GM21528 (cell line): ENCODE measurements around the gene GRPEL1.

Experiments used
- ATAC-seq: cut with Tn5 transposase; IDR thresholded peaks from one replicate; pipeline ENCODE4 v1.9.1; 2021; ENCODE audit warnings: mild to moderate bottlenecking, moderate library complexity; ENCODE audit not compliant: unreplicated experiment, low FRiP score

GRPEL1 gene

DNA sequence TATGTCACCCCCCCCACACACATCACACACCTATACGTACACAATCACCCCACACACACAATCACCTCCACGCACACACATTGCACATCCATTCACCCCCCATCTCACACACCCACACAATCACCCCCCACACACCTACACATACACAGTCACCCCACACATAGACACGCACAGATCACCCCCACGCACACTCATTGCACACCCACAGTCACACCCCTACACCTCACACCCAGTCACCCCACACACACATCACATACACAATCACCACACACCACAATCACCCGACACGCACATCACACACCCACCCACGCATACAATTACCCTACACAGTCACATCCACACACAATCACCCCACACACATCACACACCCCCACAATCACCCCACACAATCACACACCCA, 40.6 kb downstream of the GRPEL1 start:
- no peak for ATAC-seq

DNA sequence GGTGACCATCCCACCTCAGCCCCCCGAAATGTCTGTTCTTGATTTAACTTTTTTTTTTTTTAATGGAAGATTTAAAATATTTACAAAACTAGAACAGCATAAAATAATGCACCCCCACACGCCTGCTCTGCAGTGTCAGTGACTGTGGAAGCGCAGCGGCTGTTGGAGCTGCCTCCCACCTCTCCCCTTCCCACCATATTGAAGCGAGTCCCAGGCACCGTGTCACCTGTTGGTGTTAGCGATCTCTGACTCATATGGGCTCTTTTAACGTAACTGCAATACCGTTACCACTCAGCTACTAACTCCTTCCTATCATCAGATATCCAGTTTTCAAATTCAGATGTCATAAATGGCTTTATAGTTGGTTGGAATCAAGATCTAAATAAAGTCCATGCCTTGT, 41.8 kb downstream of the GRPEL1 start:
- ATAC-seq, result no peak

DNA sequence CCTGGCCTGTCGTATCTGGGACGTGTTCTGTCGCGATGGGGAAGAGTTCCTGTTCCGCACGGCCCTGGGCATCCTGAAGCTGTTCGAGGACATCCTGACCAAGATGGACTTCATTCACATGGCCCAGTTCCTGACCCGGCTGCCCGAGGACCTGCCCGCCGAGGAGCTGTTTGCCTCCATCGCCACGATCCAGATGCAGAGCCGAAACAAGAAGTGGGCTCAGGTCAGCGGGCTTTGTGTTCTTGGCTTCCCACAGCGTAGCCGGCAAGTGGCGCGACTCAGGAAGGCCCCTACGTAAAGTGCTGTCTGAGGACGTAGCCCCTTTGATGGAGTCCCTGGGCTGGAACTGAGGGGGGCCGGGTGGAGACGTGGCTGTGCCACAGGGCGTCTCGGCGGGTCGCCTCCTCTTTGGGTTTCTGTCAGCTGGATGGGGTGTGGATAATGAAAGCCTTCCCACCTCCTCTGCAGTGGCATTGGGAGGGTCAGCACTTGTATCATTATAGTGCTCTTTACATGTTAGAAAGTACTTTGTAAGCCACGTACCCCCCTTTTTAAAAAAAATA, 42.7 kb downstream of the GRPEL1 start:
- ATAC-seq, result no peak

DNA sequence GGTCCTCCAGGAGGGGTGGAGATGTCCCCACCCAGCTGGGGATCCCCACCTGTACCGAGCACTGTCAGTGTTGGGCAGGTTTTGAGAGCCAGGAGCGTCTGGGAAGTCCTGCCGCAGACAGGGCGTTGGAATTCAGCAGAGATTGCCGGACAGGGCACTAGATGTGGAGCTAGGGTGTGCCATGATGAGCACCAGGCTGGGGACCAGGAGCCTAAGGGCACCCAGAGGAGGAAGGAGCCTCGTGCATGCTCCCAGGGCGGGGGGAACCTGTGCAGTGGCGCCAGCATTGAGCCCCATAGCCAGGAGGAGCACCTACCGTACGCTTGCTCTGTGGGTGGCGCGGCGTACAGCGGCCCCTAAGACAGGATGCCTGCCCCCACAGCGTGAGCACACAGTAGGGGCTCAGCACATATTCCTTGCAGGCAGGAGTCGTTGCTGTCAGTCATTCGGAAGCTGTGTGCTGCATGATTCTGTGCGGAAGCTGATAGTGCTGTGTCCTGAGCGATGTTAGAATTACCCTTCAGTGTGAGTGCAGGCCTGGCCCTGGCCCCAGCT, 43.5 kb downstream of the GRPEL1 start:
- ATAC-seq, result no peak

DNA sequence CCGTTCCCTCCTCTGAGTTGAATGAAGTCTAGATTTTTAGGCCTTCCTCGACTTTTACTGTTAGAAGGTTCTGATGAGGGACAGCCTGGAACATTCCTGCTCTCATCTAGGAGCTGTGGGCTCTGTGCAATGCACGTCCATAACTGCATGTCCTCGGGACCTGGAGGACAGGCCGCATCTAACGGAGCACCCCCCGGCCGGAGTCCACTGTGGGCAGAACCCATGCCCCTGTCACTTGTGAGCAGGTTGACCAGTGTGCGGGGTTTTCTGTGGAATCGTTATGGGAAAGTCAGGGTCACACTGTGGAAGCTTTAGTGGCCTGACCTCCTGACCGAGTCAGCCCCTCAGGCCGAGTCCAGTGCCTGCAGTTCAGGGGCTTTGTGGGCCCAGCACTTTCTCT, 44.0 kb downstream of the GRPEL1 start:
- no peak for ATAC-seq

DNA sequence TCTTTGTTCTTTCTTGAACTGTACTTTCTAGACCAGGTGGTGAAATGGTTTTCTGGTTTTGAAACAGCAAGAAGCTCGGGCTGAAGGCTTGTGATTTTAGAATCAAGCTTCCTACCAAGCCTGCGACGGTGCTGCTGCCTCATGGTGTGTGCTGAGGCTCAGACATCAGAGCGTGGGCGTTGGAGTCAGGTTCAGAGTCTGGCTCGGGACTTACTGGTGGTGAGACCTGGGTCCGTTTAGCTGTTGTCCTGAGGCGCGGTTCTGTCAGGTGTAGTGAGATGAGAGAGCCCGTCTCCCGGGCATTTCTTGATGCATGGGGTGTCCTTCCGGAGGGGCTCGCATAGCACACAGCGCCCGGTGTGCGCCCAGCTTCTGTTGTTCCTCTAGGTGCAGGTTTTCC, 44.4 kb downstream of the GRPEL1 start:
- ATAC-seq, result no peak

DNA sequence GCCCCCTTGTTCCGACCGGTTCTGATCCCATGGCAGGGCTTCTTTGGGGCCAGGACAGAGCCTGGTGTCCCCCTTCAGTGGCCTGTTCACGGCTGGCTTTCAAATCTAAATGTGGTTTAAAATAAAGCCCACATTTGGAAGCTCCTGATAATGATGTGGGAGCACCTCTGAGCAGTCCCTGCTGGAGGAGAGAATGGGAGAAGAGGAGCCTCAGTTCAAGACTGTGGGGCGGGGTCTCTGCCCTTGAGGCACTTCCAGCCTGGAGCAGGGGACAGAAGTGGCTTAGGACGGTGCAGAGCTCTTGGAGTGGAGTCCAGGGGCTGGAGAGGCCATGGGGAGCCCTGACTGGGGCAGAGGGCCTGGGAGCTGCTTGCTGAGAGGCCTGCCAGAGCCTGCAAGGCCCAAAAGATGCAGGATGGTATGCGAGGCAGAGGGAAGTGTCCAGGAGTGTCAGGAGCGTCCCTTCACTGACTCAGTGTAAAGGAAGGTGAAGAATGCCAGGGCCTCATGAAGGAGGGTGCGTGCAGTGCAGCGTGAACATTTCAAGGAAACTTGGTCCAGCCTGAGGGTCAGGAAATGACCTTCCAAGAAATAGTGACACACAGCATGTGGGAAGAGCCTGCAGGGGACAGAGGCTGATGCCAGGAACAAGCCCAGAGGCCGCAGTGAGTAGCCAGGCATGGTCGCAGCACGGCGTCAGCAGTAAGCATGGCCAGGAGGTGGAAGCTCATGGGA, 45.8 kb downstream of the GRPEL1 start:
- no peak for ATAC-seq

DNA sequence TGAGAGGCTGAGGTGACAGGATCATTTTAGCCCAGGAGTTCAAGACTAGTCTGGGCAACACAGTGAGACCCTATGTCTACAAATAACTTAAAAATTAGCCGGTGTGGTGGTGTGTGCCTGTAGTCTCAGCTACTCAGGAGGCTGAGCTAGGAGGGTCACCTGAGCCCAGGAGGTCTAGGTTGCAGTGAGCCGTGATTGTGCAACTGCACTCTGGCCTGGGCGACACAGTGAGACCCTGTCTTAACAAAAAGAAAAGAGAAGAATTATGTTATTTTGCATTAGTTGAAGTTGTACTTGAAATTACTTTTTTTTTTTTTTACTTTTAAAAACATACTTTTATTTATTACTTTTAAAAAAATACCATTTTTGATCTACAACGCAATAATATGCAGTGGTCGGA, 46.5 kb downstream of the GRPEL1 start:
- ATAC-seq, result no peak

DNA sequence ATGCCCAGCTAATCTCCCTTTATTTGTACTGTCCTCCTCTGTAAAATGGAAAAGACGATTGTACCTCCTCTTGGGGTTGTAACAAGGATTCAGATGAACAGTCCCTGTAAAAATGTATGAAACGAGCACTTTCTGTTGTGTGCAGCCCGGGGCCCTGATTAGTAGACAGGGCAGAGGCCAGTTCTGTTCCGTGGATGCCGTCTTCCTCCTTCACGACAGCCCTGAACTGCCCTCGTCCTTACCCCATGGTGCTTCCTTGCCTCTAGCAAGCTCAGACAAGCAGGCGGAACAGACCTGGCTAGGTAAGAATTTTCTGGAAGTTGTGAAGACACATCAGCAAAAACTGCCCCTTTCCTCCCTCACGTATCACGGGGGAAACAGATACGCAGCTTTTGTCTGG, 47.0 kb downstream of the GRPEL1 start:
- ATAC-seq, result no peak

DNA sequence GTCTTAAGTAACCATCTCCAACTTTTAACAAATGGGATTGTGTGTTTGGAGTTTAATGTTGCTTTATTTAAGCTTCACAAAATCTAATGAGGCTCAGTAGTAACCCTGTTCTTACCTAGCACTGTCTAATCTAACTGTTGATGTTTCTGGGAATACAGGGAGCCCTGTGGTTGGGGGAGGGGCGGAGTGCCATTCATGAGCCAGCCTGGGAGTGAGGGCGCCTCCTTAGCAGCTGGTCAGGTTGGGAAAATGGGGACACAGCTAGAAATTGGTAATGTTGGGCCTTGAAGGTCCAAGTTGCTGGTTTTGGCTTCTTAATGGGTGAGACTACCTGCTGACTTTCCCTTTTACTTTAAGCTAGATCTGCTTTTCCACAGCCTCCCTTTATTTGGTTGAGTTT, 47.6 kb downstream of the GRPEL1 start:
- ATAC-seq, result no peak

DNA sequence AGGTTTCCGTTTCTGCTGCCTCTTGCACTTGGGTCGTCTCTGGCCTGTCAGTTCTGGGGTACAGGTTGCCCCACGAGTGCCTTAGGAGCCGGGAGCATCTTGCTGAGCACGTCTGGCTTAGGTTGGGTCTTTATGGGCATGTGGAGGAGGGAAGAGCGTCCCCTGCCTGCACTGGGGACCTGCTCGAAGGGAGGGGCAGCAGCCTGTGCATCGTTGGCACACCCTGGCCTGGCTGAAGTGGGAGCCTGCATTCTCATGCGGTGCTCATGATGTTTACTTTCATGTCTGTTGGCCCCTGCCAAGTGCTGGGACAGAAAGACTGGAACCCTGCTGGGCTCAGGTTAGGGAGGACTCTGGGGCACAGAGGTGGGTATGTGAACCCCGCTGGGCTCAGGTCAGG, 48.5 kb downstream of the GRPEL1 start:
- ATAC-seq, result no peak

DNA sequence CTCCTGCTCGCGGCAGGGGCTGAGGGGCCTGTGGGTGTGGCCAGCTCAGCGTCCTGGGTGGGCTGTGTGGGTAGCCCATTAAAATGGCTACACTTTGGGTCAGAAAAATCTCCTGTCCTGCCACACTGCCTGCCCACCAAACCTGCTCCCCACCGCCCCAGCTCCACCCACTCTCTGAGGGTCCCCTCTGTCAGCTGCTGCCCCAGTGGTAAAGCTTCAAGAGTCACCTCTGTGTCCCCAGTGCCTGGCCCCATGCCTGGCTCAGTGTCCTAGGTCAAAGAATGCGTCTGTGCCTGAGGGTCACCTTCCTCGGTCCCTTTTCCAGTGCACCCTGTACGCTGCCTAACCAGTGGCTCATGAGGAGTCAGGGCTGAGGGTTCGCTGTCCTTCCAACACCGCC, 49.6 kb downstream of the GRPEL1 start:
- no peak for ATAC-seq

DNA sequence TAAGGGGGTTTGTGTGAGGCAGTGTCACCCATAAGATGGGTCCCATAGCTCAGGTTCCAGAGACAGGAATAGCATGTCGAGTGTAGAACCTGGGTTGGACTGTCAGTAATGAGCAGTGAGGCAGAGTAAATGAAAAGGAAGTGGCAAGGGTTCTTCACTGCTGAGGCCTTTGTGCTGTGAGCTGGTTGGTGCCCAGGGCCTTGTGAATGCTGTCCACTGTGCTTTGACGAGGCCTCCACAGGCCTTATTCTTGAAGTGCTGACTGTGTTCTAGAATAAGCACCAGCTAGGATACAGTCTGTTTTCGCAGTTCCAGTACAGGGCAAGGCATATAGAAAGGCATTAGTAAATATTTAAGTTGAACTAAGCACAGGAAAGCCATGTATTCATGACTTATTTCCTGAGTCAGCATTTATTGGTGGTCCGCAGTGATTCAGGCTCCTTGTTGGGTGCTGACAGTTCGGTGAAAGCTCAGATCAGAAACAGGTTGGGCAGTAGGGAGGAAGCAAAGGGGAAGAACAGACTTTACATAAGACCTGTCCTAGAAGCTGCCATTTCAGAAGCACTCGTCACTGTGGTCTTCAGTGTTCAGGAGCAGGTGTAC, 50.3 kb downstream of the GRPEL1 start:
- ATAC-seq, result no peak

DNA sequence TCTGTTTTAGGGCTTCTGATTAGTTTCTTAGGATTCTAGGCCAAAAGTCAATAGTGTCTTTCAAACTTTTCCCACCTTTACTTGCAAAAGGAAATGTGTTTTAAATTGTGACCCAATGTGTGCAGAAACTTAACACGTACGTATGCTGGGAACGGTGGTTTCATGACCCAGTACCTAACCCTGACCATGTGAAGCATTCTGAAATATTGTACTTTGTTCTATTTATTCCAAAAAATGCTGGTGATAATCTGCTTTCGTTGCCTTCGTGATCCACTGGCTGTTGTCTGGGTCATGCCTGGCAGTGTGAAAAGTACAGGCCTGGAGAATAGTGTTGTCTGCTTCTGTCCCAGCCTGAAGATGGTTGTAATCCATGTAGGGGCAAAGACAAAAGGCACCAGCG, 51.4 kb downstream of the GRPEL1 start:
- ATAC-seq, result no peak

DNA sequence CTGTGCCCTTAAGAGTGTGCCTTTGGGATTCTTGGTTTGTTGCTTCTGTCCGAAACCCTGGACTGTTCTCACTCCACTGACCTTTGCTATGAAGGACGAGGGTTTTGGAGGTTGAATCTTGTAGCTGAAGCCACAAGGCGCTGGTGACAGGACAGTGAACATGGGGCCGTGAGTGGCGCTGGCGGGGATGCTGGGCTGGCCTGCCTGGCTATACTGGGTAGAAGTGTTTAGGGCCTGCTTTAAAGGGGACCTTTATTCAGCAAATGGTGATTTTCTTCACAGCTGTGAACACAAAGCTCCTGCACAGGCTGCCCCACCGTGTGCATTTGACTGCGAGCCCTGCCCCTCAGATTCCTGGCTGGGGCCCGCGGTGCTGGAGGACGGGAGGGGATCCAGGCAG, 51.8 kb downstream of the GRPEL1 start:
- ATAC-seq, result no peak

DNA sequence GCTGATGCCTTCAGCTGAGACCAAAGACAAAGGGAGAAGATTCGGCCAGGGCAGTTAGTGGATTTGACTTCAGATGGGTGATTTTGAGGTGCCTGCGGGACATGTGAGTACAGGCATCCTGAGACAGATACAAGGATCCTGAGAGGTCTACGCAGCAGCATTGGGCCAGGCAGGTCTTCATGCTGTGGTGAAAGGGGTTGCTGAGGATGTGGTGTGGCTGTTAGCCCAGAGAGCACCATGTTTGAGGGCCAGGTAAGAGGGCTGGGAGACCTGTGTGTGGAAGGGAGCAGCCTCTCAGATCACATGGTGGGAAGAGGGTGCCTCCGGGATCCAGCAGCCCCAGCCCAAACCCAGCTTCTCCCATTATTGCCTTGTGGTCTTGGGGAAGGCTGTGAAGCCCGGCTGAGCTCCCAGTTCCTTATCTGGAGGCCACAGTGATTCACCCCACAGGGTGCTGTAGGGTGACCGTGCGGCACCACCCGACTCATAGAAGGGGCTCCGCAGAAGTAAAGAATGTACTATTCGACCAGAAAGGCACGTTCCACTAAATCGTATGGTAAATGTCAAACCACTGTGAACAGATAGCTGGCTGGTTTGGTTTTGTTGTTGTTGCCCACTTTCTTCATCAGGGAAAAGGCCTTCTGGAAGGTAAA, 52.4 kb downstream of the GRPEL1 start:
- no peak for ATAC-seq

DNA sequence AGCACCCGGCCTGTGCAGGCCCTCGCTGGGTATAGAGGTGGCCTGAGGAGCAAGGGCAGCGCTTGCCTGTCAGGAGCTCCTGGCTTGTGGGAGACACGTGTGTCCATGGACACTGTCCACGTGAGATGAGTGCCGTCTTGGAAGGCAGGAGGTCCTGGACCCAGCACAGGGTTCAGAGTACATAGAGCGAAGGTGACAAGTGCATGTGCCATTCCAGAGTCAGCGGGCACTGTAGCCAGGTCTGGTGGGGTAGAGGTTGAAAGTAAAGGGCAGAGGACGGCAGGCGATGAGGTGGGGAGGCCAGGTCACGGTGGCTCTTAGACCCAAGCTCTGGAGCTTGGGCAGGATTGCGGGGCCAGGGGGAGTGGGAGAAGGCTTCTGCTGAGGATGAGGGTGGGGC, 53.0 kb downstream of the GRPEL1 start:
- ATAC-seq, result no peak

DNA sequence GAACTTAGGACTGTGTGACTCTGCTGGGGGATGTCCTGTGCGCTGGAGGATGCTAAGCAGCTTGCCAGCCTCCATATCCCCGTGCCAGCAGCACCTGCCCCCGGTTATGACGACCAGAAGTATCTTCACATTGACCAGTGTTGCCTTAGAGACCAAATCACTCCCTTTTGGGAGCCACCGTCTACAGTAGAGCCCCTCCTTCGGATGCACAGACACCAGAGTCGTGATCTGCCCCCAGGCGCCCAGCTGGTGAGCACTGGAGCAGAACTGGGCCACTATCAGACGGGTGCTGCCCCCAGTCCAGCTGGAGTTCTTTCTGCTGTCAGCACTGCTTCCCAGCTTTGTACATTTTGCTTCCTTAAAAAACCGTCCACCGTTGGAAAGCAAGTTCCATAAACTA, 54.7 kb downstream of the GRPEL1 start:
- ATAC-seq, result no peak

DNA sequence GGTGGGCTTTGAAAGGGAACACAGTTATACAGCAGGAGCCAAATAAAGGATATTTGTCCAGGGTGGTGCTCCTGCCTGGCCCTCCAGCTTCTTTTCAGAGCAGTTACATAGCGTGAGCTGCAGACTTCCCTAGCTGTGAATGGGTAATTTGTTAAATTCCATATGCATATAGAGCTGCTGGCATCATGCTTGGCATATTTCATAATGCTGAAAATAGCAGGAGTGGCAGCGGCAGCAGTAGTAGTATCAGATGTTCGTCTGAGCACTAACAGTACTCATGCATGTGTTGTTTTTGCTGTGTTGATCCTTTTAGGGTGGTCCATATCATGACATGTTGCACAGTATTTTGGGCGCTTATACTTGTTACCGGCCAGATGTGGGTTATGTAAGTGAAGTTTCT, 58.3 kb downstream of the GRPEL1 start:
- no peak for ATAC-seq
